GM23338 (cell line): ENCODE data around the gene OSCAR. TPM values are rescaled to one million over a fixed set of nuclear protein-coding genes. Genes with fewer than 3 reads are reported as not detected.

Experiments used
- ATAC-seq: fragments of 200-7000 bp; cut with Tn5 transposase; 3 replicates; pipeline ENCODE4 v1.9.1; 2020
- DNase-seq: peaks from one replicate; pipeline ENCODE4 v3.0.0-alpha.2; 2015; ENCODE audit warnings: low spot score
- H2AFZ ChIP-seq: fragments of 200-600 bp; sonication (generic); 2 replicates; pipeline ENCODE4 v1.8.0; 2016; ENCODE audit warnings: antibody characterized with exemption, mild to moderate bottlenecking, moderate library complexity
- H3F3A ChIP-seq: fragments of 200-600 bp; sonication (generic); replicated peaks from 2 replicates; pipeline ENCODE4 v1.8.0; 2017; ENCODE audit warnings: antibody characterized with exemption, mixed run types, low read depth
- H3K27ac ChIP-seq: fragments of 200-600 bp; sonication (generic); 2 replicates; pipeline ENCODE4 v1.6.1; 2016; ENCODE audit warnings: low read depth
- H3K27me3 ChIP-seq: fragments of 200-600 bp; sonication (generic); 2 replicates; pipeline ENCODE4 v1.8.0; 2016; ENCODE audit warnings: mild to moderate bottlenecking, mixed run types, moderate library complexity; ENCODE audit not compliant: insufficient read depth
- H3K36me3 ChIP-seq: fragments of 200-600 bp; sonication (generic); 2 replicates; pipeline ENCODE4 v1.8.0; 2016; ENCODE audit warnings: mild to moderate bottlenecking; ENCODE audit not compliant: insufficient read depth
- H3K4me1 ChIP-seq: fragments of 200-600 bp; sonication (generic); 2 replicates; pipeline ENCODE4 v1.8.0; 2016; ENCODE audit warnings: mild to moderate bottlenecking, moderate library complexity; ENCODE audit not compliant: insufficient read depth
- H3K4me2 ChIP-seq: fragments of 200-600 bp; sonication (generic); 2 replicates; pipeline ENCODE4 v1.7.1; 2017; ENCODE audit warnings: mixed run types
- H3K4me3 ChIP-seq: fragments of 200-600 bp; sonication (generic); 2 replicates; pipeline ENCODE4 v1.6.1; 2016; ENCODE audit warnings: mixed run types
- H3K79me2 ChIP-seq: fragments of 200-600 bp; sonication (generic); replicated peaks from 2 replicates; pipeline ENCODE4 v1.8.0; 2017; ENCODE audit warnings: mild to moderate bottlenecking; ENCODE audit not compliant: insufficient read depth
- H3K9me2 ChIP-seq: fragments of 200-600 bp; sonication (generic); 2 replicates; pipeline ENCODE4 v1.8.0; 2017; ENCODE audit not compliant: insufficient read depth
- H4K20me1 ChIP-seq: fragments of 200-600 bp; sonication (generic); replicated peaks from 2 replicates; pipeline ENCODE4 v1.8.0; 2017; ENCODE audit warnings: mild to moderate bottlenecking; ENCODE audit not compliant: insufficient read depth
- H3K27ac Mint-ChIP-seq: 2 replicates; pipeline ENCODE4 v1.8.0; 2020; ENCODE audit warnings: inconsistent platforms, mild to moderate bottlenecking, moderate library complexity, mixed read lengths
- H3K27me3 Mint-ChIP-seq: 3 replicates; pipeline ENCODE4 v1.8.0; 2022; ENCODE audit warnings: low read depth, mild to moderate bottlenecking, moderate library complexity, mixed read lengths, inconsistent platforms; ENCODE audit not compliant: insufficient read depth, poor library complexity
- H3K36me3 Mint-ChIP-seq: 3 replicates; pipeline ENCODE4 v1.8.0; 2021; ENCODE audit warnings: low read depth, mild to moderate bottlenecking, inconsistent platforms, moderate library complexity, mixed read lengths
- H3K4me1 Mint-ChIP-seq: 3 replicates; pipeline ENCODE4 v1.8.0; 2020; ENCODE audit warnings: mild to moderate bottlenecking, inconsistent platforms, mixed read lengths
- H3K4me3 Mint-ChIP-seq: 3 replicates; pipeline ENCODE4 v1.8.0; 2021; ENCODE audit warnings: moderate library complexity, mild to moderate bottlenecking, inconsistent platforms, mixed read lengths
- H3K9me3 Mint-ChIP-seq: 3 replicates; pipeline ENCODE4 v1.8.0; 2020; ENCODE audit warnings: moderate library complexity, mild to moderate bottlenecking, inconsistent platforms, mixed read lengths
- CREB1 ChIP-seq: fragments of 250-450 bp; sonication (Bioruptor Pico); IDR thresholded peaks from 2 replicates; pipeline ENCODE4 v1.5.0; 2020; ENCODE audit warnings: low read depth, mild to moderate bottlenecking, moderate library complexity
- ETS1 ChIP-seq: IDR thresholded peaks from 2 replicates; pipeline ENCODE4 v1.6.1; 2016; ENCODE audit warnings: antibody characterized with exemption
- EZH2 ChIP-seq: fragments of 200-600 bp; sonication (generic); IDR thresholded peaks from one replicate; pipeline ENCODE4 v1.8.0; 2017; ENCODE audit warnings: antibody characterized with exemption, mild to moderate bottlenecking, low read depth; ENCODE audit not compliant: unreplicated experiment
- EZH2phosphoT487 ChIP-seq: fragments of 200-600 bp; sonication (generic); IDR thresholded peaks from one replicate; pipeline ENCODE4 v1.8.1; 2018; ENCODE audit warnings: antibody characterized with exemption; ENCODE audit not compliant: unreplicated experiment
- JUNB ChIP-seq: IDR thresholded peaks from one replicate; pipeline ENCODE4 v1.6.1; 2016; ENCODE audit warnings: antibody characterized with exemption; ENCODE audit not compliant: unreplicated experiment
- NANOG ChIP-seq: IDR thresholded peaks from 2 replicates; pipeline ENCODE4 v1.6.1; 2016; ENCODE audit warnings: antibody characterized with exemption, borderline replicate concordance
- POLR2AphosphoS5 ChIP-seq: IDR thresholded peaks from 2 replicates; pipeline ENCODE4 v1.6.1; 2016; ENCODE audit warnings: antibody characterized with exemption, low read depth
- STAT1 ChIP-seq: IDR thresholded peaks from one replicate; pipeline ENCODE4 v1.6.1; 2016; ENCODE audit warnings: antibody characterized with exemption; ENCODE audit not compliant: unreplicated experiment
- ZNF114 ChIP-seq: fragments of 250-450 bp; sonication (Bioruptor Pico); IDR thresholded peaks from 2 replicates; pipeline ENCODE4 v1.5.0; 2020; ENCODE audit warnings: mild to moderate bottlenecking, moderate library complexity
- ZNF331 ChIP-seq: fragments of 250-450 bp; sonication (Bioruptor Pico); IDR thresholded peaks from 2 replicates; pipeline ENCODE4 v1.5.0; 2020; ENCODE audit warnings: low read depth, mild to moderate bottlenecking, moderate library complexity
- ZNF462 ChIP-seq: fragments of 250-450 bp; sonication (Bioruptor Pico); IDR thresholded peaks from 2 replicates; pipeline ENCODE4 v1.5.0; 2020; ENCODE audit warnings: mild to moderate bottlenecking, moderate library complexity
- polyA plus RNA-seq: library from polyadenylated mRNA; unstranded; fragments of >200 nt; fragmentation: Nextera tagmentation; extraction: Ambion mirVana; gene quantifications from 2 replicates; pipeline ENCODE4 v1.2.1, GENCODE V29; 2016
- total RNA-seq: library from RNA; depleted of rRNA; stranded (reverse); fragments of >200 nt; shearing (Covaris generic); gene quantifications from 2 replicates; pipeline ENCODE4 v1.2.3, GENCODE V29; 2014
- TF ChIP-seq, protein P1 (sequence below): IDR thresholded peaks from one replicate; pipeline ENCODE4 v1.6.1; 2018; ENCODE audit warnings: antibody characterized with exemption; ENCODE audit not compliant: unreplicated experiment
- TF ChIP-seq, protein P2 (sequence below), 2 experiments: fragments of 200-600 bp in 1 of 2; sonication (generic) in 1 of 2; conservative IDR thresholded peaks; 2 replicates each; pipeline versions ENCODE4 v1.5.1 to v1.6.1; 2016 to 2017; ENCODE audit warnings: antibody characterized with exemption in 2 of 2, low read depth in 2 of 2, mild to moderate bottlenecking in 2 of 2, moderate library complexity in 1 of 2

OSCAR gene
- total and polyA plus RNA-seq, 2 experiments from 2014 or later, result 0.31 to 1.6 TPM

DNA sequence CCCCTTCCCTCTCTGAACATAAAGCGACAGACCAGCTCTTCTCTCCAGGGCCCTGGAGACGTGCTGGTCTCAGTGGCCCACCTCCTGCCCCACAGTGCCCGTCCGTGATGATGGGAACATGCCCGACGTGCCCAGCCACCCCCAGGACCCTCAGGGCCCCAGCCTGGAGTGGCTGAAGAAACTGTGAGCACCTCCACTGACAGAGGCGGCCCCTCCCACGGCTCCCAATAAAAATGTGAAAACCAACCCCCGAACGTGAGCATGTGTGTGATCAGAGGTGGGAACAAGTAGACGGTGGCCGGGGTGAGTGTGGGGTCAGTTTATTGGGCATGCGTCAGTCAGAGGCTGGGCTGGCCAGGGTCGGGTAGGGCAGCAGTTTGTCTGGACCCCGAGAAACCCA is 6.1 kb upstream of the OSCAR start:
- Histone ChIP-seq H3K27ac (no peak overlapping the region), H3K4me3 (no peak overlapping the region), H3F3A (0 out of 2 replicates have a peak, but pooled peaks cover 3% of the 10 kb centered on the region), H3K36me3 (peaks cover 12% of the 10 kb centered on the region), H3K9me2 (no peaks in the 10 kb centered on the region), H3K4me1 (peaks cover 5% of the 10 kb centered on the region; the same call in 1 of the 2 replicates), H2AFZ (no peak overlapping the region), H3K79me2 (peaks cover 22% of the 10 kb centered on the region), H3K27me3 (no peaks in the 10 kb centered on the region), H3K4me2 (no peak overlapping the region), H4K20me1 (peaks cover 19% of the 10 kb centered on the region)
- TF ChIP-seq POLR2AphosphoS5 (no peak), EZH2phosphoT487 (no peak), ZNF331 (CRISPR knock-in tag) (no peak), ZNF462 (CRISPR knock-in tag) (no peak), EZH2 (no peak), ETS1 (no peak), STAT1 (no peak), CREB1 (CRISPR knock-in tag) (no peak), ZNF114 (no peak), NANOG (no peak), JUNB (no peak)
- TF ChIP-seq, protein P1, sequence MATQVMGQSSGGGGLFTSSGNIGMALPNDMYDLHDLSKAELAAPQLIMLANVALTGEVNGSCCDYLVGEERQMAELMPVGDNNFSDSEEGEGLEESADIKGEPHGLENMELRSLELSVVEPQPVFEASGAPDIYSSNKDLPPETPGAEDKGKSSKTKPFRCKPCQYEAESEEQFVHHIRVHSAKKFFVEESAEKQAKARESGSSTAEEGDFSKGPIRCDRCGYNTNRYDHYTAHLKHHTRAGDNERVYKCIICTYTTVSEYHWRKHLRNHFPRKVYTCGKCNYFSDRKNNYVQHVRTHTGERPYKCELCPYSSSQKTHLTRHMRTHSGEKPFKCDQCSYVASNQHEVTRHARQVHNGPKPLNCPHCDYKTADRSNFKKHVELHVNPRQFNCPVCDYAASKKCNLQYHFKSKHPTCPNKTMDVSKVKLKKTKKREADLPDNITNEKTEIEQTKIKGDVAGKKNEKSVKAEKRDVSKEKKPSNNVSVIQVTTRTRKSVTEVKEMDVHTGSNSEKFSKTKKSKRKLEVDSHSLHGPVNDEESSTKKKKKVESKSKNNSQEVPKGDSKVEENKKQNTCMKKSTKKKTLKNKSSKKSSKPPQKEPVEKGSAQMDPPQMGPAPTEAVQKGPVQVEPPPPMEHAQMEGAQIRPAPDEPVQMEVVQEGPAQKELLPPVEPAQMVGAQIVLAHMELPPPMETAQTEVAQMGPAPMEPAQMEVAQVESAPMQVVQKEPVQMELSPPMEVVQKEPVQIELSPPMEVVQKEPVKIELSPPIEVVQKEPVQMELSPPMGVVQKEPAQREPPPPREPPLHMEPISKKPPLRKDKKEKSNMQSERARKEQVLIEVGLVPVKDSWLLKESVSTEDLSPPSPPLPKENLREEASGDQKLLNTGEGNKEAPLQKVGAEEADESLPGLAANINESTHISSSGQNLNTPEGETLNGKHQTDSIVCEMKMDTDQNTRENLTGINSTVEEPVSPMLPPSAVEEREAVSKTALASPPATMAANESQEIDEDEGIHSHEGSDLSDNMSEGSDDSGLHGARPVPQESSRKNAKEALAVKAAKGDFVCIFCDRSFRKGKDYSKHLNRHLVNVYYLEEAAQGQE, result no peak
- TF ChIP-seq, protein P2, sequence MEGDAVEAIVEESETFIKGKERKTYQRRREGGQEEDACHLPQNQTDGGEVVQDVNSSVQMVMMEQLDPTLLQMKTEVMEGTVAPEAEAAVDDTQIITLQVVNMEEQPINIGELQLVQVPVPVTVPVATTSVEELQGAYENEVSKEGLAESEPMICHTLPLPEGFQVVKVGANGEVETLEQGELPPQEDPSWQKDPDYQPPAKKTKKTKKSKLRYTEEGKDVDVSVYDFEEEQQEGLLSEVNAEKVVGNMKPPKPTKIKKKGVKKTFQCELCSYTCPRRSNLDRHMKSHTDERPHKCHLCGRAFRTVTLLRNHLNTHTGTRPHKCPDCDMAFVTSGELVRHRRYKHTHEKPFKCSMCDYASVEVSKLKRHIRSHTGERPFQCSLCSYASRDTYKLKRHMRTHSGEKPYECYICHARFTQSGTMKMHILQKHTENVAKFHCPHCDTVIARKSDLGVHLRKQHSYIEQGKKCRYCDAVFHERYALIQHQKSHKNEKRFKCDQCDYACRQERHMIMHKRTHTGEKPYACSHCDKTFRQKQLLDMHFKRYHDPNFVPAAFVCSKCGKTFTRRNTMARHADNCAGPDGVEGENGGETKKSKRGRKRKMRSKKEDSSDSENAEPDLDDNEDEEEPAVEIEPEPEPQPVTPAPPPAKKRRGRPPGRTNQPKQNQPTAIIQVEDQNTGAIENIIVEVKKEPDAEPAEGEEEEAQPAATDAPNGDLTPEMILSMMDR (conservative IDR thresholded peaks at IDR 0.05; ENCODE audit: low read depth in 2 of 2), result no peak
- H3K9me3 Mint-ChIP-seq, result no peaks in the 10 kb centered on the region; the same call in 1 of the 3 replicates
- peaks cover 52% of the 10 kb centered on the region for H3K36me3 Mint-ChIP-seq
- peaks cover 24% of the 10 kb centered on the region for H3K27me3 Mint-ChIP-seq
- no peak for ATAC-seq
- peaks cover 7% of the 10 kb centered on the region for H3K4me1 Mint-ChIP-seq
- no peak overlapping the region for H3K27ac Mint-ChIP-seq
- no peak overlapping the region for H3K4me3 Mint-ChIP-seq
- DNase-seq, result no peak
